HepG2 (cell line): Measurements from ENCODE around the gene RNF222. TPM values are rescaled to one million over a fixed set of nuclear protein-coding genes. Genes with fewer than 3 reads are reported as not detected.
A peak's percentile ranks its signal among the peaks of the same experiment; 100 is the strongest.

Experiments
- AKAP8 ChIP-seq: sonication (generic); formaldehyde crosslinking; IDR thresholded peaks from 2 replicates; pipeline ENCODE4 v1.5.1; 2020; ENCODE audit warnings: mild to moderate bottlenecking, missing genetic modification reagents
- EP300 ChIP-seq, 3 experiments: sonication (generic) in 1 of 3; formaldehyde crosslinking in 1 of 3; IDR thresholded peaks; 2 replicates each; pipeline versions ENCODE4 v1.5.1 to v1.6.1; 2011 to 2020; ENCODE audit warnings: low read depth in 2 of 3, low read length in 2 of 3, borderline replicate concordance in 1 of 3, improper control_type of control experiment in 1 of 3, mild to moderate bottlenecking in 1 of 3, missing genetic modification reagents in 1 of 3, moderate library complexity in 1 of 3
- HNF1A ChIP-seq, 2 experiments: sonication (generic) in 1 of 2; formaldehyde crosslinking in 1 of 2; IDR thresholded peaks; 2 replicates each; pipeline versions ENCODE4 v1.4.0 to v1.6.1; 2016 to 2020; ENCODE audit warnings: borderline replicate concordance in 1 of 2, low read depth in 1 of 2, mild to moderate bottlenecking in 1 of 2, missing genetic modification reagents in 1 of 2
- IKZF5 ChIP-seq: IDR thresholded peaks from 2 replicates; pipeline ENCODE4 v1.6.1; 2018; ENCODE audit warnings: missing genetic modification reagents, mild to moderate bottlenecking, missing compliant biosample characterization
- LCORL ChIP-seq, 2 experiments: fragments of 450-650 bp in 1 of 2; sonication (generic) in 1 of 2; formaldehyde crosslinking in 1 of 2; IDR thresholded peaks; 2 replicates each; pipeline versions ENCODE4 v1.5.0 to v1.6.1; 2017 to 2020; ENCODE audit warnings: antibody characterized with exemption in 1 of 2, missing genetic modification reagents in 1 of 2
- NFE2 ChIP-seq: sonication (generic); formaldehyde crosslinking; IDR thresholded peaks from 2 replicates; pipeline ENCODE4 v1.4.0; 2020; ENCODE audit warnings: missing genetic modification reagents
- PAF1 ChIP-seq: IDR thresholded peaks from 2 replicates; pipeline ENCODE4 v1.6.1; 2016; ENCODE audit warnings: missing genetic modification reagents, missing compliant biosample characterization
- RORA ChIP-seq: sonication (generic); formaldehyde crosslinking; IDR thresholded peaks from 2 replicates; pipeline ENCODE4 v1.5.0; 2020; ENCODE audit warnings: mild to moderate bottlenecking, missing genetic modification reagents, moderate library complexity
- SMAD9 ChIP-seq: sonication (generic); formaldehyde crosslinking; IDR thresholded peaks from 2 replicates; pipeline ENCODE4 v1.5.1; 2020; ENCODE audit warnings: mild to moderate bottlenecking, missing genetic modification reagents
- SMARCC2 ChIP-seq: fragments of 450-650 bp; IDR thresholded peaks from 2 replicates; pipeline ENCODE4 v1.6.1; 2017; ENCODE audit warnings: antibody characterized with exemption, mild to moderate bottlenecking
- TFDP1 ChIP-seq: IDR thresholded peaks from 2 replicates; pipeline ENCODE4 v1.6.1; 2016; ENCODE audit warnings: missing compliant biosample characterization, missing genetic modification reagents, borderline replicate concordance
- ZBTB49 ChIP-seq: sonication (generic); formaldehyde crosslinking; IDR thresholded peaks from 2 replicates; pipeline ENCODE4 v1.4.0; 2020; ENCODE audit warnings: missing genetic modification reagents, borderline replicate concordance
- ZNF143 ChIP-seq: sonication (generic); formaldehyde crosslinking; IDR thresholded peaks from 2 replicates; pipeline ENCODE4 v1.4.0; 2020; ENCODE audit warnings: missing genetic modification reagents
- ZNF280D ChIP-seq: sonication (generic); formaldehyde crosslinking; IDR thresholded peaks from 2 replicates; pipeline ENCODE4 v1.5.1; 2020; ENCODE audit warnings: mild to moderate bottlenecking, missing genetic modification reagents
- ZNF3 ChIP-seq: IDR thresholded peaks from 2 replicates; pipeline ENCODE4 v1.7.0; 2017; ENCODE audit warnings: inconsistent platforms
- polyA plus RNA-seq, 8 experiments: library from polyadenylated mRNA; depleted of rRNA in 3 of 8; stranded (reverse) in 7 of 8; unstranded in 1 of 8; fragments of >200 nt; fragmentation: Illumina TruSeq in 4 of 8; extraction: Trizol in 4 of 8; gene quantifications; 2 replicates each; pipeline versions ENCODE4 v1.2.1 to v1.2.3, GENCODE V29; 2011 to 2016; ENCODE audit warnings: low read depth in 4 of 8, missing spikeins in 1 of 8, mixed read lengths in 1 of 8; ENCODE audit not compliant: insufficient read depth in 1 of 8
- total RNA-seq, 5 experiments: library from RNA; depleted of rRNA; stranded (reverse); fragments of >200 nt; fragmentation: Illumina TruSeq; extraction: Trizol; gene quantifications; 2 replicates each; pipeline ENCODE4 v1.2.3, GENCODE V29; 2016; ENCODE audit warnings: low read depth in 1 of 5

Gene RNF222
- total and polyA plus RNA-seq, 2 of the 13 experiments (the other 11 are each of a cell fraction or from before 2014, with no cell fraction given): not detected

- TF ChIP-seq ZNF143 (CRISPR knock-in tag) (no peak), ZBTB49 (CRISPR knock-in tag) (no peak), IKZF5 (peak; percentile 74; the same call in 1 of the 2 replicates), PAF1 (CRISPR knock-in tag) (no peak), NFE2 (CRISPR knock-in tag) (no peak), AKAP8 (CRISPR knock-in tag) (no peak), ZNF3 (CRISPR knock-in tag) (peak; percentile 70; the same call in 1 of the 2 replicates), SMARCC2 (no peak), HNF1A (IDR thresholded peaks at IDR 0.05; ENCODE audit: low read depth) (no peak), HNF1A (CRISPR knock-in tag; IDR thresholded peaks at IDR 0.05; ENCODE audit: borderline replicate concordance) (no peak), TFDP1 (CRISPR knock-in tag) (no peak), EP300 (IDR thresholded peaks at IDR 0.05; ENCODE audit: low read depth in 2 of 2, low read length in 2 of 2) (peak in 1 of 2 experiments; percentile 72; a peak in 2 of 4 replicates), EP300 (CRISPR knock-in tag; IDR thresholded peaks at IDR 0.05; ENCODE audit: borderline replicate concordance) (peak; percentile 18; the same call in 1 of the 2 replicates), ZNF280D (CRISPR knock-in tag) (0 out of 2 replicates have a peak, but pooled peaks have one; percentile 48), LCORL (IDR thresholded peaks at IDR 0.05) (no peak), LCORL (CRISPR knock-in tag; IDR thresholded peaks at IDR 0.05) (0 out of 2 replicates have a peak, but pooled peaks have one; percentile 49), RORA (CRISPR knock-in tag) (no peak), SMAD9 (no peak)
Measured at GRCh38 chr17:8417806-8418205, 20.2 kb upstream of the RNF222 start (continued).
